CD4-positive, alpha-beta T cell treated with Interleukin-17A for 1 hour (primary cell): Measurements from ENCODE around the gene STEEP1.

Source experiments
- DNase-seq: peaks from one replicate; pipeline ENCODE4 v3.0.0-alpha.2; 2020

STEEP1 gene

DNA sequence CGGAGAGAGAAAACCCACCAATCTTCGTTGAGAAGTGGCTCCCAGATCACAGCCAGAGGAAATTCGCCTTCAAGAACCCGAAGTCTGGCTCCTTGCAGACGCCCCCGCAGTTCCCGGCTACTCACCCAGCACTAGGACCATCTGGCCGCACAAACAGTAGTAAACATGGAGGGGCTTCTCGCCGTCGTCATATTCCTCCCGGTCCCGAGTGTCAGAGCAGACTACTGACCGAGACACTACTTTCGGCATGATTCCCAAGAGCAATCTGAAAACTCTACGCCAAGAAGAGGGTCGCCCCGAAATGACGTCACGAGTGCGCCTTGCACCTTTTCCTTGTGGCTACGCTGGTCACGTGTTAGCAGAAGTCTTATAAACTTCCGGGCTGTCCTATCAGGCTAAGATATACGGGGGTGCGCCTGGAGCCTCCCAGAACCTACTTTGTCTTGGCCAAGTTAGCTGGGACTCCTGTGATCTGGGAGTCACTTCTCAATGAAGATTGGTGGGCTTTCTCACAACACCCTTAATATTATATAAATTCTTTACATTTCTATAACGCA lies at the start of gene STEEP1:
TSS of gene STEEP1 (minus strand) at position 303 of the 557 bp plus-strand sequence. CDS start at position 249, 54 bp downstream.
- DNase-seq = peak; percentile 90

DNA sequence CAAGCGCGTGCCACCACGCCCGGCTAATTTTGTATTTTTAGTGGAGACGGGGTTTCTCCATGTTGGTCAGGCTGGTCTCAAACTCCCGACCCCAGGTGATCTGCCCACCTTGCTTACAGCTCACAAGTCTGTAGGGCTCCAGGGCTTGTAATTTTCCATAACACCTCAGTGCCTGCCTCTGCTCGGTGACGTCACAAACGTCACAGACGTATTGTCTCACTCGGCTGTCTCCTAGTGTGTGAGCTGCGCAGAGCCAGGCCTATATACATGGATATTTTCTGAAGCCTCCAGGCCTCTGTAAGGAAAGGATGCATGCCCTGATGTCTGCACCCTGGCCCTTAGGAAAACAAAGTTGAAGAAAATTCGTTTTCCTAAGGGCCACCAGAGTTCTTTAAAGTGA lies 49.6 kb upstream of the STEEP1 start:
- no peak for DNase-seq

DNA sequence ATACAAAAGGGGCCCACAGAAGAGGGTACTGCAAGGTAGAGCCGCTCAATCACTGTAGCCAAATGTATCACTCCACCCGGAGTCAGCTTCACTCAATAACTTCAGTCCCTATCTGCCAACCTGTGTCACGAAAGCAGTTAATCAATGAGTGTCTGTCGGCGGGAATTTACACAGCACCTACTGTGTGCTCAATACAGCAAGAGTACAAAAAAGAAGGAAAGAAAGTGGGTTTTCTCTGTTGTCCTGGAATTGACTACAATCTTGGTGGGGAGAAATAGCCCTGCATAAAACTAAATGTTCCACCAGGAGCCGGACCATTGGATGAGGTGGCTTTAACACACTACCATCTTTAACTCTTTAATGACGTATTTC lies 41.8 kb upstream of the STEEP1 start:
- DNase-seq = no peak

DNA sequence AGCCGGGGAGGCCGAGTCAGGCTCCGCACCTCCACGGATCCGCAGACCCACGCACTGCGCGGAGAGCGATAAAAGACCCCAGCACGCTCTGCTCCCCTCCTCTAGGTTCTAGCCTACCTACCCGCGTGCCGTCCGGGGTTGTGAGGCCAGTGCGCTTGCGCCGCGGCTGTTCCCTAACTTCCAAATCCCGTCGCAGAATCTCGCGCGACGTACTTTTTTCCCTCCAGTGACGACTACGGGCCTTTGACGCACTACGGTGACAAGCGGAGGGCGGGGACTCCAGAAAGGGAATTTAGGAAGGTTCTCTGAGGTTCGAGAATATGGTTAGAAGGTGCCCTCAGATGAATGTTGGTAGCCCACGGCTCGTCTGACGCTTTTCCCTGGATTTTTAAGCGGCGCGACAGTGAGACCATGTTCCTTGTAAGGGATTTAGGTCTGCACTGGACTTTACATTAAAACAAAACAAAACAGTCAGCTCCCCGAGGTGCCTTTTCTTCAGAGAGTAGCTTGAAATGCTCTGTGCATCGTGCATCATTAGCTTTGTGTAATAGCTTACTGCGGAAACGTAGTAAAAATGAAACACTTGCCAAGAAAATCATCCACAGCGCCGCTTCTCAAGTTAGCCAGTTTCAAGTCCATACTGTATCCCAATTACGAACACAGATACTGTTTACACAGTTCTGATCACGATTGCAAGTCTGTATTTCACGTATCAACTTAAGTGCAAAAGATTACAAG lies 41.2 kb upstream of the STEEP1 start, which contains the start of gene NKRF:
TSS of gene NKRF (minus strand) at position 145 of the 738 bp plus-strand sequence.
- DNase-seq = peak; percentile 94

DNA sequence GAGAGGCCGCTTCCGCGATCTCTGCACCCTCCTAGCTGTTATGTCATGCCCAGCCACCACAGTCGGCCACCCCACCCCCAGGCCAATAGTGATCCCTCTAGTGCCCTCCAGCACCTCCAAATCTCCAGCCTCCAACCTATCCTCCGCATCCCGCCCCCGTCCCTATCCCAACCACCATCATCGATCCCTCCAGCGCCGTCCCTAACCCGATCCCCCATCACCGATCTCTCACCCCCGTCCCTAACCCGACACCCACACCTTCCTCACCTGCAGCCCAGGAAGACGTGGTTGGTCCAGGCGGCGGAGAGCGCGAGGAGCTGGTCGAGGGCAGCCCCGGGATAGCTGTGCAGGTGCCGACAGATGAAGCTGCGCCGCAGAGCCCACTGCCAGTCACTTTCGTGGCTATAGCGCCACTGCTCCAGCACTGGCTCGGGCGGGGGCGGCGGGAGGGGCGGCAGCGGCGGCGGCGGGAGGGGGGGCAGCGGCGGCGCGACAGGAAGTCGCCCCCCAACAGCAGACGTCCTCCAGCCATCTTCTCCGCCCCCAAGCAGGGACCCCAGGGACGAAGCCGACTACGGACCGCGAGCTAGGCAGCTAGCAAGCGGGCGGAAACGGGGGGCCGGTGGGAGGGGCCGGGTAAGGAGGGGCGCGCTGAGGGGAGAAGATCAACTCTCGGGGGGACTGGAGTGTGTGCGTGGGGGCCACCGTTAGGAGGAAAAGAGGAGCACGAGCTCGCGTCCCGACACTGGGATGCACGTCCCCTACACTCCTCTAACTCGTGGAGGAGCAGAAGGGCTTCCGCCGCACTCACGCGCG lies 40.5 kb upstream of the STEEP1 start:
- DNase-seq = peak; percentile 57

DNA sequence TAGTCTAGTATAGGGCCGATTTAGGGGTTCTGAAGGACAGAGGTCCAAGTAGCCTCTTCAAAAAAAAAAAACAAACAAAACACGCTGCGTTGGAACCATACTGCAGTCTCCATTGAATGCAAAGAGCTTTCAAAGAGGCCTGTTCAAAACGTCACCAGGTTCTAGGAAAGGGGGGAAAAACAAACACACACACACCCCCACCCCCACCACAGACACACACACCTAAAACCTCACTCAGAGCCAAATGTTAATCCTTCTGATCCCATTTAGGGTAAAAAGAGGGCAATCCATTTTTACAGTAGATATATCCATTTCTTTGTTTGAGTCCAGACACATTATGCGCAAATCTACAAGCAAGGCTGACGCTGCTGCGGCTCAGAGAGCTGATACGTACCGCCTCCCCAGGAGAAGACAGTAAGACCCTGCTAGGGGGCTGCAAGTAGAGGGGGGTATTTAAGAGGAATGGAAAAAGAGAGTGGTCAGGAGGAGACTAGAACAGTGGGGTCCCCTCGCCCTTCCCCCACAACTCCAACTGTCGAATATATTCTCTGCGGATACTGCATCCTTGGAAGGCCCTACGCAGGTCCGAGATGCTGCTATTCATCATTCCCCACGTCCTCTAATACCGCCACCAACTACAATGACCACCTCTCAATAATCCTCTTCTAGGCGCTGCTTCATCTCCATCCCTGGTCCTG lies 39.7 kb upstream of the STEEP1 start:
- DNase-seq = peak; percentile 31

DNA sequence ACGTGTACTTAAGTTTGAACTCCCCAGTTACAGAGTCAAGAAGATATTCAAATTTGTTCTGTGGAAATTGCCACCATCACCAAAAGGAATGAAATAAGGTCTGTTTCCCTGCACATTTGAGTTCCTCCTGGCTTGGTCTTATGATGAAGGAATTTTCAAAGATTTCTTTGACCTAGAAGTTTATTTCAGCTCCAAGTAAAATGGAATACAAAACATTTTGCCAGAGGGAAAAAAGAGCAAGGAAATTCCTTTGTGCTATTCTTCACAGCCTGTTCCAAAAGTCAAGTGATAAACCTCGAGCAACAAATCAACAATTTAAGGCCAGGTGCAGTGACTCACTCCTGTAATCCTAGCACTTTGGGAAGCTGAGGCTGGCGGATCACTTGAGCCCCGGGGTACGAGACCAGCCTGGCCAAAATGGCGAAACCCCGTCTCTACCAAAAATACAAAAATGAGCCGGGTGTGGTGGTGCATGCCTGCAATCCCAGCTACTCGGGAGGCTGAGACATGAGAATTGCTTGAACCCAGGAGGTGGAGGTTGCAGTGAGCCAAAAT lies 37.6 kb upstream of the STEEP1 start:
- DNase-seq = no peak

DNA sequence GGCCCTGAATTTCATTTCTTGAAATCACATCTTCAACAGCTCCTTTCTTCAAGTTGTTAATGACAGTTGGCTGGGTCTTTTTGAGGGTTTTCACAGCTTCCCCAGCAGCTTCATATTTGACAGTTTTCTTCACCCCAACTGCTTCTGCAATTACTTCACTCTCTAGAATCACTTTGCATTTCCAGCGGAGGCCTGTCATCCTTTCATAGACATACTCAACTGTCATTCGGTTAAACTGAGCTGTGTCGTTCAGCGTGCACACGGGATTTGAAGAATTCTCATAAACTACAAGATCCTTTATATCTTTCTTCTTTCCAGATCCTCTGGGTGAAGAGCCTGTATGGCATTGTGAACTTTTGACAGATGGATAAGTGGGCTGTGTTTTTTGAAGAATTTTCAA lies 24.6 kb upstream of the STEEP1 start:
- DNase-seq = no peak

DNA sequence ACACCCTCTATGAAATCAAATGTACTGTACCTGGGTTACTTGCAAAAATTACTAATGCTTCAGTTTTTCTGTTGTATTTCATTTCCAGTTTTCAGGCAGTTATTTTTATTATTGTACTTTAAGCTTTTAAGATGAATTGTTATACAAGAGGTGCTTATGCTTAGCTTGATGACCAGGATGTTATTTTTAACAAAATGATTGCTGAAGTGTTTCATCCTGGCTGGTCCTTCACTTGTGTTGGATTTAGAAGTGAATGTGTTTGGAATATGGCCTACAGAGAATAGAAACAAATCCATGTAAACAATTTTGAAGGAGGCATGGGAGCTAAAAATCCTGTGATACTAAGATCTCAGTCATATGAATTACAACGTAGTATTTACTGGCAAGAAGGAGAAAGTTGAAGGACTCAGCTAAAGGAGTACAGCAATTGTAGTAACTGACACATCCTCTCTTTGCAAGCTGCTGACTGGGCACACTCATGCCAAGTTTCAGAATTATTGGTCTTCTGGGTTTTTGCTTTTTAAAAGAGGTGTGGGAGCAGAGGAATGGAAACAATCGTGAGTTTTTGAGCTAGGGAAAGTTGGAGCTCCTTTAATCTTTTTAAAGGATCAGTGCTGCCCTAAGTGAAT lies 18.3 kb upstream of the STEEP1 start:
- no peak for DNase-seq

DNA sequence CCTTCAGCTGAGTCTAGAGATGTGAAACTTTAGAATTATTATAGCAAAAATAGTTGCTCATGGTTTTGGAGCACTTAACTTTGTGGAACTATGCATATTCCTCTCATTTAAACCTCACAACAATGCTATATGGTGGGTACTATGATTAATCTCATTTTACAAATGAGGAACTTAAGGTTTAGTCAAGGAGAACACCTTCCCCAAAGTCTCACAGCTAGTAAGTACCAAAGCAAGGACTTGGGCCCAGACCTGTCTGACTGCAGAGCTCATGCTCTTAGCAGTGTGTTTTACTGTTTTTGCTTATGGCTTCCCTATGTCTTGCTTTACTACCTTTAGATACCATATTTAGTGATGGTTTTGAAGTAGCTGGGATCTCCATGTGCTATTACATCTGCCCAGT lies 14.2 kb upstream of the STEEP1 start:
- no peak for DNase-seq

DNA sequence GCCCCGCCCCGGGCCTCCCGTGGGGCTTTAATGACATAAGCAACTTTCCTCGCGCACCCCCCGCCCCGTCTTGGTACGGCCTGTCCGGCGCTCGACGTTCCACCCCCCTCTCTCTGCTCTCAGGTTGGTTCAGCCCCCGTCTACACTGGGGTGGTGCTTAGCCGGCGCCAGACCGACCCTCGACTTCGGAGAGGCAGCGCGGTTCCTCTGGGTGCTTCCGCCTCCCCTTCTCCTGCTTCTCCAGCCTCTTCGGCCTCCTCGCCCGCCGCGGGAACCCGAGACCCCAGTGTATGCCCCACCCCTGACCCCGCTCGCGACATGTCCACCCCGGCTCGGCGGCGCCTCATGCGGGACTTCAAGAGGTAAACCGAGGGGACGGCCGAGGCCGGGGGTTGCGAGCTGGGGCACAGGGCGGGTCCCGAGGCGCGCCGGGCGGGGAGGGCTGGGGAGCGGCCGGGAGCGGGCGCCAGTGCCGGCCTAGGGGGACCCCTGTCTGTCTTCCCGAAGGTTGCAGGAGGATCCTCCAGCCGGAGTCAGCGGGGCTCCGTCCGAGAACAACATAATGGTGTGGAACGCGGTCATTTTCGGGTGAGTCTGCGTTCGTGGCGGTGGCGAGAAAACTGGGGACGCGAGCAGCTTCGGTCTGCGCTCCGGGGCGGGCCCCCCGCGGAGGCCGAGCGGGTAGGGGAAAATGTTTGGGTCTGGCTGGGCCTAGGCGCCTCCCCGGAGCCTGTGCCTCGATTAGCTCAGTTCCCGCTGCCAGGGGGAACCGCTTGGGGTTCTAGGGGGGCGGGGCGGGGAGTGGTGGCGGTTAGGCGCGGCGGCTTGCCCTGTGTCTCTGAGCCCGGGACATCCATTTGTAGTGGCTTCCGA lies 9.4 kb upstream of the STEEP1 start, which contains the start of gene UBE2A:
TSS of gene UBE2A (plus strand) at position 170 of the 873 bp plus-strand sequence. CDS start at position 319, 149 bp downstream.
- peak; percentile 92 for DNase-seq

DNA sequence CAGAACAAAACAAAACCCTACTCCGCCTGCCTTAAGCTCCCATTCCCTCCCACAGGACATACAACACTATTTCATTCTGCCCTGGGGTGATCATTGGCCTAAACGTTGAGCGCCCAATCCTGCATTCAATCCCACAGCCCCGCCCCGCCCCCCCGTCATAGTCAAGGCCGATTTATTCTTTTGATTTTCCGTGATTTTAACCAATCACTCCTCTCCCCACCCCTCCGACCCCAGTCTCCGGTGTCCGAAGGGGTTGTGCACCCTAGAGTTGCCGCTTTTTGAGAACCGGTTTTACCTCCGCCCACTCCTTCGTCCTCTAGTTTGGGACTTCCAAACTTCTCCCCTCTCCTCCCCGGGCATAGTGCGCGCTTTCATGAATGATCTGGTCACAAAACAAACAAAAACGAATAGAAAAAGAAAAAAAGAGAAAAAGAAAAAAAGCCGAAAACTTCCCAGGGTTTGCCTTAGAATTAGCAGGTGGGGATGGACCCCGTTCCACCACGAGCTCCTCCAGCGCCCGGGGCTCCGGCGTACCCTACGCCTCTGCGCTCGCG lies 8.7 kb upstream of the STEEP1 start:
- DNase-seq = no peak

DNA sequence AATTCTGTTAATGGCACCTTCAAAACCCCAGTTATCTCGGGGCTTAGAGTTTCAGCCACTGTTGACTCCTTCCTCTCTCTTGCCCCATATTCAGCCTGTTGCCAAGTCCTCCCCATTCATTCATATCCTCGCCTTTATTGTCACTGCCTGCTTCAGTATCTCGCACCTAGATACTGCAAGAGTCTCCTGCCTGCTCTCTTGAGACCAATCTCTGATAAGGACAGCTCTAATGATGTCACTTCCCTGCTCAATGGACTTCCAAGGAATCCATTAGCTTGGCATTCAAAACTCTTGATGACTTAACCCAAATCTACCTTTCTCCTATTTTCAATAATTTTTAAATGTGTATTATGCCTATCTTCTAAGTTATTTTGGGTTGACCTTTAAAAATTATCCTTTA lies 8.0 kb upstream of the STEEP1 start:
- DNase-seq = no peak

DNA sequence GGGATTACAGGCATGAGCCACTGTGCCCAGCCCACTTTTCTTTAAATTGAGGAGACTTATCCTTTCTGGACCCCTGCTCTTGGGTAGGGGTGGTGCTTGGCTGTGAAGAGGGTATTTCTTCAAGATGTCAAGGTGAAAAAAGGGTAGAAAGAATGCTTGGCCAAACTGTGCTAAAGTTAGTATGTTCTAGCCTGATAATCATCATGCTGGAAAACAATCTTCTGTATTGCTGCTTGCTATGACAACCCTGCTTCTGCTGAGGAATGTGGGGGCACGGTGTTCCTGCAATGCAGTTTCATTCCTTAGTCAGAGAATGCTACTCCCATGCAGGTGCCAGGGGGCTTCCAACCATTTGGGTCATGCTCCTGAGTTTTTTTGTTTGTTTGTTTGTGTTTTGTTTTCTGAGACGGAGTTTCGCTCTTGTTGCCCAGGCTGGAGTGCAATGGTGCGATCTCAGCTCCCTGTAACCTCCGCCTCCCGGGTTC lies 5.2 kb upstream of the STEEP1 start:
- DNase-seq = no peak

DNA sequence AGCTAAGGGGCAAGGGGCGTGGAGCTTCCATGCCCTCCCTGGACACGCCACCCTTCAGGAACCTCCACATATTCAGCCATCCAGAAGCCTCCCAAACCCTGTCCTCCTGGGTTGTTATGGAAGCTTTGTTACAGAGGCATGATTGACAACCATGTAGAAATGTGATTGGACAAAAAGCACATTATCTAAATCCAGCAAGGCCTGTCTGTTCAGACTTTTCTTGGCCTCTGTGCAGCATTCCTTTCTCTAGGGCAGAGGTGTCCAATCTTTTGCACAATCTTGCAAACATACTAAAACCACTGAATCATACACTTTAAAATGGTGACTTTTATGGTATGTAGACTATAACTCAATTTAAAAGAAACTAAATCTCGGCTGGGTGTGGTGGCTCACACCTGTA lies 12.7 kb downstream of the STEEP1 start:
- DNase-seq = no peak

DNA sequence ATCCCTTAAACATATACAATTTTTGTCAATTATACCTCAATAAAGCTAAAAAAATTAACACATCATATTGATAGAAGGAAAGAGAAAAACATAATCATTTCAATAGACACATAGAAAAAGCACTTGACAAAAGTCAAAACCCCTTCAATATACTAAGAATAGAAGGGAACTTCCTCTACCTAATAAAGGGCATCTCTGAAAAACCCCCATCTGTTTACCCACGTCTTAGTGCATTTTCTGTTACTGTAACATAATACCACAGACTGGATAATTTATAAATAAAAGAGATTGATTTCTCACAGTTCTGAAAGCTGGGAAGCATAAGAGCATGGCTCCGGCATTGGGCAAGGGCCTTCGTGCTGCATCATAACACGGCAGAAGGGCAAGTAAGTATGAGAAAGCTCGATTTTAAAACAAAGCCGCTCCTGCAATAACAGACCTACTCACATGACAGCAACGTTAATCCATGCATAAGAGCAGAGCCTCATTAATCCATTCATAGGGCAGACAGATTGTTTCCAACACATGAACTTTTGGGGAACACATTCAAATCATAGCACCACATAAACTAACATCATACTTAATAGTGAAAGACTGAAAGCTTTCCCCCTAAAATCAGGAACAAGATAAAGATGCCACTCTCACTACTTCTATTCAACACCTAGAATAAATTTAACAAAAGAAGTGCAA lies 15.7 kb downstream of the STEEP1 start:
- DNase-seq = no peak

DNA sequence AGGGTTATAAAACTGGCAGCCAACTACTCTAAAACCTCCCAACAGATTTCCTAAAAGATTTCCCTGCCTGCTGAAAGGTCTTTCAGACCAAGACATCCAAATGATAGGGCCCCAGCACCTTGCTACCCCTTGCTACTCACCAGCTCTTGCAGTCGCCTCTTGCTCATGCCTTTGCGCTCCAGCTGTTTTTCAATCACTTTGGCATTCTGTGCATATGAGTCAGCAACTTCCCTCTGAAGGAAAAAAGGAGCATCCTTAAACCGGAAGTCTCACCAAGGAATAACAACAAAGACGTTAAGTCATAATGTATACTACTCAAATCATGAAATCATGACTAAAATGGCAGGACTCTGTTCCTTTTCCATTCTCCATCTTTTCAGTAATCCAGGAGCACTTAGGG lies 24.0 kb downstream of the STEEP1 start:
- no peak for DNase-seq

DNA sequence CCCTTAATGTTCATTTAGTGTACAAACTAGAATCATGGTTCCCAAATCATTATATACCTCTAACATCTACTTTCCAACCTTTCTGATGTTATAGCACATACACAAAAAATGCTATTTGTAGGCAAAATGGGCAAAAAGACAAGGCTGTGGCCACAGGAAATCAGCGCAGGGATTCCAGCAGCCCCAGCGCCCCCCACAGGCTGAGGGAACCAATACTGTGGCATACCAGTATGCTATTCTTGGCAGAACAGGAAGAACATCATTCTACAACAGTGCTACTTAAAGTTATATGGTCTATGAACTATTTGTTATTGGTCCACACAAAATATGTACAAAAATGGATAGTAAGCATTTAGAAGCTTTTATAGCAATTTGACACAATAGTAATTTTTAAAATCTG lies 25.3 kb downstream of the STEEP1 start:
- no peak for DNase-seq

DNA sequence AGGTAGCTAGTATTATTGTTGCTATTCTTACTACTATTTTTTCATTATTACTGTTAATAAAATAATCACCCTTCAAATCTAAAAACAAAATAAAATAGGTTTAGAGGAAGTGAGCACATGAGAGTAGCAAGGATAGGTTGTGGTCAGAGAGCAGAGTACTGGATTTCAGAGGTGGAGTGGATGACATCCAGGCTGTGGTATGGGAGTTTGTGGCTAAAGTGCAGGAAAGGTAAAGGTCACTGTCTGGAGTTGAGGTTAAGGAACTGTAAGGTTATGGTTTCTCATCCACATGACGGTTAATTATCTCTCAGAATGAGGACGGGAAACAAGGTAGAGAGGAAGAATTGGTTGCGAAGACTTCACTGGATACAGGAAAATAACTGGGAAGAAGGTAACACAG lies 27.7 kb downstream of the STEEP1 start:
- DNase-seq = no peak
